GM12878 (cell line): Measurements from ENCODE around the gene ZNF780A. TPM values are rescaled to one million over a fixed set of nuclear protein-coding genes. Genes with fewer than 3 reads are reported as not detected.

Experiments
- ATAC-seq: fragments of 200-7000 bp; cut with Tn5 transposase; 3 replicates; pipeline ENCODE4 v1.9.1; 2020; ENCODE audit warnings: mild to moderate bottlenecking, moderate library complexity
- BruUV-seq: library from RNA; stranded (reverse); fragments of 400-500 nt; replicated peaks from 2 replicates; lab custom pipeline; 2021; lab: Mats Ljungman, UMichigan
- CTCF ChIA-PET: fragments of 300-600 bp; sonication (Branson Sonifier 250); formaldehyde crosslinking; extraction: SDS; loops from one replicate; lab custom pipeline; 2021; ENCODE audit warnings: inconsistent platforms; lab: Yijun Ruan, JAX
- POLR2A ChIA-PET: fragments of 350-600 bp; formaldehyde crosslinking; extraction: SDS; loops from one replicate; lab custom pipeline; 2021; ENCODE audit warnings: inconsistent platforms; lab: Charles Lee
- RAD21 ChIA-PET: fragments of 300-600 bp; sonication (Branson Sonifier 250); formaldehyde crosslinking; loops from one replicate; lab custom pipeline; 2023; ENCODE audit warnings: antibody characterized with exemption; ENCODE audit not compliant: unreplicated experiment; lab: Charles Lee
- SMC1A ChIA-PET: fragments of 300-600 bp; sonication (Branson Sonifier 250); formaldehyde crosslinking; loops from one replicate; lab custom pipeline; 2023; ENCODE audit not compliant: unreplicated experiment, uncharacterized antibody; lab: Charles Lee
- DNase-seq: peaks from one replicate; pipeline ENCODE4 v3.0.0-alpha.2; 2011; ENCODE audit warnings: low read depth, low spot score
- FAIRE-seq: peaks from 3 replicates; lab custom pipeline; 2011; peaks lifted over from hg19 to GRCh38; lab: Jason Lieb, UNC
- H2AFZ ChIP-seq: 2 replicates; pipeline ENCODE4 v1.6.0; 2011; ENCODE audit warnings: low read depth, low read length, control low read depth; ENCODE audit not compliant: control insufficient read depth
- H3K27ac ChIP-seq: 2 replicates; pipeline ENCODE4 v1.5.1; 2011; ENCODE audit warnings: control low read depth; ENCODE audit not compliant: control insufficient read depth, insufficient read depth
- H3K27me3 ChIP-seq, 2 experiments: replicated peaks in 1 of 2; 2 replicates each; pipeline versions ENCODE4 v1.6.0 to v1.6.1; 2011; ENCODE audit warnings: low read length in 1 of 2; ENCODE audit not compliant: control insufficient read depth in 2 of 2, insufficient read depth in 2 of 2
- H3K36me3 ChIP-seq, 2 experiments: 2 replicates each; pipeline ENCODE4 v1.5.1; 2011; ENCODE audit warnings: low read length in 1 of 2; ENCODE audit not compliant: control insufficient read depth in 2 of 2, insufficient read depth in 2 of 2
- H3K4me1 ChIP-seq: 2 replicates; pipeline ENCODE4 v1.6.1; 2011; ENCODE audit warnings: mild to moderate bottlenecking, low read length, moderate library complexity, mixed read lengths; ENCODE audit not compliant: control insufficient read depth, insufficient read depth
- H3K4me2 ChIP-seq: 2 replicates; pipeline ENCODE4 v1.6.0; 2011; ENCODE audit warnings: control low read depth; ENCODE audit not compliant: control insufficient read depth, insufficient read depth
- H3K4me3 ChIP-seq: fragments of 200-600 bp; sonication (generic); 2 replicates; pipeline ENCODE4 v1.5.1; 2016
- H3K79me2 ChIP-seq: 2 replicates; pipeline ENCODE4 v1.6.0; 2011; ENCODE audit warnings: low read length; ENCODE audit not compliant: control insufficient read depth, insufficient read depth
- H3K9ac ChIP-seq: 2 replicates; pipeline ENCODE4 v1.8.0; 2011; ENCODE audit warnings: low read length, control low read depth, mixed read lengths; ENCODE audit not compliant: control insufficient read depth, insufficient read depth
- H3K9me3 ChIP-seq: replicated peaks from 3 replicates; pipeline ENCODE4 v1.5.1; 2011; ENCODE audit warnings: mild to moderate bottlenecking, low read length; ENCODE audit not compliant: control insufficient read depth, insufficient read depth
- H4K20me1 ChIP-seq: 2 replicates; pipeline ENCODE4 v1.6.0; 2011; ENCODE audit not compliant: control insufficient read depth, insufficient read depth
- CBFB ChIP-seq: IDR thresholded peaks from 2 replicates; pipeline ENCODE4 v1.6.1; 2016; ENCODE audit warnings: antibody characterized with exemption, low read depth
- HDAC6 ChIP-seq: fragments of 200-600 bp; sonication (generic); IDR thresholded peaks from one replicate; pipeline ENCODE4 v1.8.0; 2017; ENCODE audit warnings: antibody characterized with exemption; ENCODE audit not compliant: unreplicated experiment
- MXI1 ChIP-seq: fragments of 150-350 bp; IDR thresholded peaks from 2 replicates; pipeline ENCODE4 v1.6.1; 2011; ENCODE audit warnings: low read depth, mild to moderate bottlenecking, inconsistent platforms, low read length, improper control_type of control experiment
- RAD21 ChIP-seq: IDR thresholded peaks from 2 replicates; pipeline ENCODE4 v1.6.1; 2011; ENCODE audit warnings: mild to moderate bottlenecking, low read depth, low read length, moderate library complexity; ENCODE audit not compliant: insufficient read depth
- RUNX3 ChIP-seq: IDR thresholded peaks from 2 replicates; pipeline ENCODE4 v1.6.1; 2012; ENCODE audit warnings: low read length, inconsistent platforms
- SMC3 ChIP-seq: IDR thresholded peaks from 2 replicates; pipeline ENCODE4 v1.6.1; 2011; ENCODE audit warnings: low read length, improper control_type of control experiment, borderline replicate concordance
- SREBF1 ChIP-seq: IDR thresholded peaks from 2 replicates; pipeline ENCODE4 v1.6.1; 2012; ENCODE audit warnings: mild to moderate bottlenecking, low read length
- WGBS: methylation state at CpG from one replicate; pipeline ENCODE4 v1.1.6; 2016; ENCODE audit warnings: low lambda C conversion rate; ENCODE audit not compliant: insufficient replicate concordance, insufficient coverage; ENCODE audit errors: missing lambda C conversion rate; 5-methylcytosine and 5-hydroxymethylcytosine counted together
- in situ Hi-C: fragments of 300-500 bp; cut with MboI; formaldehyde crosslinking; loops from 9 replicates; pipeline ENCODE4 v1.14.3; 2018; ENCODE audit warnings: mixed read lengths
- intact Hi-C: fragments of 100-400 bp; cut with micrococcal nuclease; formaldehyde crosslinking; loops from one replicate; pipeline ENCODE4 v1.14.2; 2022; ENCODE audit not compliant: unreplicated experiment
- polyA plus RNA-seq, 11 experiments: library from polyadenylated mRNA; depleted of rRNA in 4 of 11; unstranded in 6 of 11; stranded (reverse) in 5 of 11; fragments of >200 nt; fragmentation: Nextera tagmentation in 4 of 11; fragmentation: Illumina TruSeq in 1 of 11; extraction: Ambion mirVana in 4 of 11; extraction: Trizol in 1 of 11; gene quantifications; 1 replicate in 1 of 11; 2 replicates in 10 of 11; pipeline versions ENCODE4 v1.2.1 to v1.2.3, GENCODE V29; 2011 to 2016; ENCODE audit warnings: inconsistent platforms in 2 of 11, missing spikeins in 2 of 11, low read depth in 1 of 11
- total RNA-seq, 4 experiments: library from RNA; depleted of rRNA in 3 of 4; stranded (reverse); fragments of >200 nt in 3 of 4; fragmentation: Illumina TruSeq in 1 of 4; extraction: Trizol in 1 of 4; gene quantifications; 2 replicates each; pipeline versions ENCODE4 v1.2.1 to v1.2.3, GENCODE V29; 2013 to 2021
- TF ChIP-seq, protein P1 (sequence below), 3 experiments: IDR thresholded peaks in 2 of 3; conservative IDR thresholded peaks in 1 of 3; 2 replicates each; pipeline ENCODE4 v1.5.1; 2011; ENCODE audit warnings: low read depth in 3 of 3, low read length in 3 of 3, mild to moderate bottlenecking in 3 of 3, control low read depth in 2 of 3, moderate library complexity in 2 of 3, inconsistent platforms in 1 of 3, mixed read lengths in 1 of 3; ENCODE audit not compliant: control insufficient read depth in 2 of 3, insufficient read depth in 1 of 3; ENCODE audit errors: extremely low read depth in 1 of 3
- TF ChIP-seq, protein P2 (sequence below): fragments of 450-650 bp; formaldehyde crosslinking; IDR thresholded peaks from 2 replicates; pipeline ENCODE4 v1.4.0; 2020; ENCODE audit warnings: mild to moderate bottlenecking, moderate library complexity

The ZNF780A gene
- total and polyA plus RNA-seq, 10 of the 15 experiments (the other 5 are each of a cell fraction or from before 2014, with no cell fraction given): 10.9 to 27.6 (median 17.6) TPM

DNA sequence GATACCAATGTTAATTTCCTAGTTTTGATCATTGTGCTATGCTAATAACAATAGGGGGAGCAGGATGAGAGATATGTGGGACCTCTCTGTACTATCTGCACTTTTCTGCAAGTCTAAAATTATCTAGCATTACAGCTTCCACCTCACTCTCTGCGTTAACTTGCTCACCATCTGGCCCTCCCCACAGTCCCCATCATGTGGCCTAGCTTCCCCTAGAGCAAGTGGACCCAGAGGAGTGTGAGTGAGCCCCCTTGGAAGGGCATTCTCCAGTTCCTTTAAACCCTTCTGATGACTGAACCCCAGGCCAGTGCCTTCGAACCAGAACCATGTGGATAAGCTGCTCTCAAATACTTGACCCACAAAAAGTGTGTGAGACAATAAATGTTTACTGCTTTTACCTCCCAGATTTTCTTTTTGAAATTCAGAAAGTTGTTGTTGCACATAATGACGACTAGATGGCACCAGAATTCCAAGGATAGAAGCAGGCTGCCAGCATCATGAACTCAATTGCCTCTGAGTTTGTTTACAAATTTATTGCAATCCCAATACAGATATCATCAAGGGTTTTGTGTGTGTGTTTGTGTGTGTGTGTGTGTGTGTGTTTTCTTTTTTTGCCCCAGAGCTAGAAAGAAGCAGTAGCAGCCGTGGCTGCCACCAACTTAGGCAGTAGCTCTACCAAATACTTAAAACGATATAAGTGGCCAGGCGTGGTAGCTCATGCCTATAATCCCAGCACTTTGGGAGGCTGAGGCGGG, 49.0 kb upstream of the ZNF780A start:
- in situ Hi-C loops: loop anchor here (5.0 kb wide), 1 partner anchor 83 kb away; no protein-coding TSS in a partner anchor
- Histone ChIP-seq H3K27ac (no peak overlapping the region), H3K9ac (no peak overlapping the region), H3K4me2 (no peak overlapping the region), H3K79me2 (peaks cover 13% of the 10 kb centered on the region), H3K9me3 (no peaks in the 10 kb centered on the region; the same call in 2 of the 3 replicates), H3K4me1 (peaks cover 18% of the 10 kb centered on the region), H4K20me1 (no peaks in the 10 kb centered on the region), H3K36me3 (no peaks in the 10 kb centered on the region), H3K27me3 (no peaks in the 10 kb centered on the region), H2AFZ (0 out of 2 replicates have a peak overlapping the region, but pooled peaks have one; percentile 6), H3K4me3 (no peak overlapping the region)
- ATAC-seq: peak; percentile 44
- ChIA-PET POLR2A (interaction anchor here (0.6 kb wide), 1 partner anchor 25 kb away, joined by 3 read pairs; no protein-coding TSS in a partner anchor), CTCF (interaction anchor here (0.5 to 10.1 kb wide), 28 partner anchors 11 to 495 kb away, joined by 3 to 199 read pairs (median 5); partner anchors contain the start of gene PSMC4), RAD21 (interaction anchor here (0.6 to 3.9 kb wide), 9 partner anchors 25 to 1003 kb away, joined by 3 to 55 read pairs (median 7); no protein-coding TSS in a partner anchor), SMC1A (interaction anchor here (0.7 to 7.1 kb wide), 15 partner anchors 11 to 281 kb away, joined by 3 to 99 read pairs (median 4); no protein-coding TSS in a partner anchor)
- WGBS: 20% methylated on average over 7 of the region's 7 CpGs
- no TSS peak for BruUV-seq
- no peak for DNase-seq
- TF ChIP-seq SMC3: peak; percentile 94
- TF ChIP-seq, protein P1, sequence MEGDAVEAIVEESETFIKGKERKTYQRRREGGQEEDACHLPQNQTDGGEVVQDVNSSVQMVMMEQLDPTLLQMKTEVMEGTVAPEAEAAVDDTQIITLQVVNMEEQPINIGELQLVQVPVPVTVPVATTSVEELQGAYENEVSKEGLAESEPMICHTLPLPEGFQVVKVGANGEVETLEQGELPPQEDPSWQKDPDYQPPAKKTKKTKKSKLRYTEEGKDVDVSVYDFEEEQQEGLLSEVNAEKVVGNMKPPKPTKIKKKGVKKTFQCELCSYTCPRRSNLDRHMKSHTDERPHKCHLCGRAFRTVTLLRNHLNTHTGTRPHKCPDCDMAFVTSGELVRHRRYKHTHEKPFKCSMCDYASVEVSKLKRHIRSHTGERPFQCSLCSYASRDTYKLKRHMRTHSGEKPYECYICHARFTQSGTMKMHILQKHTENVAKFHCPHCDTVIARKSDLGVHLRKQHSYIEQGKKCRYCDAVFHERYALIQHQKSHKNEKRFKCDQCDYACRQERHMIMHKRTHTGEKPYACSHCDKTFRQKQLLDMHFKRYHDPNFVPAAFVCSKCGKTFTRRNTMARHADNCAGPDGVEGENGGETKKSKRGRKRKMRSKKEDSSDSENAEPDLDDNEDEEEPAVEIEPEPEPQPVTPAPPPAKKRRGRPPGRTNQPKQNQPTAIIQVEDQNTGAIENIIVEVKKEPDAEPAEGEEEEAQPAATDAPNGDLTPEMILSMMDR (IDR thresholded peaks at IDR 0.05 in 2 of 3, conservative IDR thresholded peaks at IDR 0.05 in 1 of 3; ENCODE audit: control insufficient read depth in 2 of 3, extremely low read depth in 1 of 3, insufficient read depth in 1 of 3, low read depth in 3 of 3, low read length in 3 of 3): peak; percentile 56 to 87 (median 74)
- TF ChIP-seq RAD21: peak; percentile 99
- TF ChIP-seq, protein P2, sequence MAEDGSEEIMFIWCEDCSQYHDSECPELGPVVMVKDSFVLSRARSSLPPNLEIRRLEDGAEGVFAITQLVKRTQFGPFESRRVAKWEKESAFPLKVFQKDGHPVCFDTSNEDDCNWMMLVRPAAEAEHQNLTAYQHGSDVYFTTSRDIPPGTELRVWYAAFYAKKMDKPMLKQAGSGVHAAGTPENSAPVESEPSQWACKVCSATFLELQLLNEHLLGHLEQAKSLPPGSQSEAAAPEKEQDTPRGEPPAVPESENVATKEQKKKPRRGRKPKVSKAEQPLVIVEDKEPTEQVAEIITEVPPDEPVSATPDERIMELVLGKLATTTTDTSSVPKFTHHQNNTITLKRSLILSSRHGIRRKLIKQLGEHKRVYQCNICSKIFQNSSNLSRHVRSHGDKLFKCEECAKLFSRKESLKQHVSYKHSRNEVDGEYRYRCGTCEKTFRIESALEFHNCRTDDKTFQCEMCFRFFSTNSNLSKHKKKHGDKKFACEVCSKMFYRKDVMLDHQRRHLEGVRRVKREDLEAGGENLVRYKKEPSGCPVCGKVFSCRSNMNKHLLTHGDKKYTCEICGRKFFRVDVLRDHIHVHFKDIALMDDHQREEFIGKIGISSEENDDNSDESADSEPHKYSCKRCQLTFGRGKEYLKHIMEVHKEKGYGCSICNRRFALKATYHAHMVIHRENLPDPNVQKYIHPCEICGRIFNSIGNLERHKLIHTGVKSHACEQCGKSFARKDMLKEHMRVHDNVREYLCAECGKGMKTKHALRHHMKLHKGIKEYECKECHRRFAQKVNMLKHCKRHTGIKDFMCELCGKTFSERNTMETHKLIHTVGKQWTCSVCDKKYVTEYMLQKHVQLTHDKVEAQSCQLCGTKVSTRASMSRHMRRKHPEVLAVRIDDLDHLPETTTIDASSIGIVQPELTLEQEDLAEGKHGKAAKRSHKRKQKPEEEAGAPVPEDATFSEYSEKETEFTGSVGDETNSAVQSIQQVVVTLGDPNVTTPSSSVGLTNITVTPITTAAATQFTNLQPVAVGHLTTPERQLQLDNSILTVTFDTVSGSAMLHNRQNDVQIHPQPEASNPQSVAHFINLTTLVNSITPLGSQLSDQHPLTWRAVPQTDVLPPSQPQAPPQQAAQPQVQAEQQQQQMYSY (CRISPR knock-in tag): no peak
- TF ChIP-seq RUNX3: no peak
- no peak for TF ChIP-seq HDAC6
- TF ChIP-seq CBFB: no peak
- no peak for TF ChIP-seq MXI1
- no peak for TF ChIP-seq SREBF1
- intact Hi-C loops: loop anchor here (1.0 to 5.0 kb wide), 3 partner anchors 26 to 168 kb away; no protein-coding TSS in a partner anchor
- no peak for FAIRE-seq
